ENCODE data around the gene ARFGAP1. TPM values are rescaled to one million over a fixed set of nuclear protein-coding genes. Genes with fewer than 3 reads are reported as not detected.

ARFGAP1 gene
- total RNA-seq, 3 donors from 2014 or later: 110 to 112 (median 110) TPM

- Mint-ChIP-seq H3K4me1 (ENCODE audit: low read depth) (peaks cover 2% of the 10 kb centered on the region), H3K27me3 (ENCODE audit: low read depth) (peaks cover 39% of the 10 kb centered on the region), H3K4me3 (no peak overlapping the region), H3K9me3 (no peaks in the 10 kb centered on the region), H3K36me3 (ENCODE audit: insufficient read depth) (no peaks in the 10 kb centered on the region)
- ATAC-seq (peak; percentile 49 to 75), DNase-seq (no peak)
Measured at GRCh38 chr20:63234693-63235398, 37.8 kb upstream of the ARFGAP1 start.

DNA sequence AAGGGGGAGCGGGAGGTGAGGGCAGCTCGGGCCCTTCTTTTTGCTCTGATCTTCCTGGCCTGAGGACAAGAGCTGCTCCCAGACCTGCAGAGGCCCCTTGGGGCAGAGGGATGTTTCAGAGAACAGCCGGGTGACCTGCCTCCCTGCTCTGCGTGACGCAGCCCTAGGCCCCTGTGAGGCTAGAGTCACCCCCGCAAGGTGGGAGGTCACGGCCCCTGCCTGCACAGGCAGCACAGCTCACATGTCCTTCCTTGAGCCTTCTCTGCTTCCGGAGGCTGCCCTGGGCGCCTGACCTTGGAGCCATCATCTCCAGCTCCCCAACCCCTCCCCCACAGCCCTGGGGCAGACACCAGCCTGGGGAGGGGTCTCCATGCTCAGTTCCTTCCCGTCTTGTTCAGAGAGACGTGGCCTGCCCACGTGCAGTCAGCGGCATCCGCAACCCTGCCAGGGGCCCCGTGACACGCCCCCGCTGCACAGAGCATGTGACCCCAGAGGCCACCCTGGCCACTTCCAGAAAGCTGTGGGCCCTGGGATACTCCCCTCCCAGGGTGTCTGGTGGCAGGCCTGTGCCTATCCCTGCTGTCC lies 37.1 kb upstream of the ARFGAP1 start, which contains the start of gene BIRC7:
TSS of gene BIRC7 (plus strand) at position 507 of the 585 bp plus-strand sequence. CDS start 192 bp downstream, outside the sequence.
- H3K4me1 Mint-ChIP-seq (ENCODE audit: low read depth): peaks cover 2% of the 10 kb centered on the region
- no peak for ATAC-seq

DNA sequence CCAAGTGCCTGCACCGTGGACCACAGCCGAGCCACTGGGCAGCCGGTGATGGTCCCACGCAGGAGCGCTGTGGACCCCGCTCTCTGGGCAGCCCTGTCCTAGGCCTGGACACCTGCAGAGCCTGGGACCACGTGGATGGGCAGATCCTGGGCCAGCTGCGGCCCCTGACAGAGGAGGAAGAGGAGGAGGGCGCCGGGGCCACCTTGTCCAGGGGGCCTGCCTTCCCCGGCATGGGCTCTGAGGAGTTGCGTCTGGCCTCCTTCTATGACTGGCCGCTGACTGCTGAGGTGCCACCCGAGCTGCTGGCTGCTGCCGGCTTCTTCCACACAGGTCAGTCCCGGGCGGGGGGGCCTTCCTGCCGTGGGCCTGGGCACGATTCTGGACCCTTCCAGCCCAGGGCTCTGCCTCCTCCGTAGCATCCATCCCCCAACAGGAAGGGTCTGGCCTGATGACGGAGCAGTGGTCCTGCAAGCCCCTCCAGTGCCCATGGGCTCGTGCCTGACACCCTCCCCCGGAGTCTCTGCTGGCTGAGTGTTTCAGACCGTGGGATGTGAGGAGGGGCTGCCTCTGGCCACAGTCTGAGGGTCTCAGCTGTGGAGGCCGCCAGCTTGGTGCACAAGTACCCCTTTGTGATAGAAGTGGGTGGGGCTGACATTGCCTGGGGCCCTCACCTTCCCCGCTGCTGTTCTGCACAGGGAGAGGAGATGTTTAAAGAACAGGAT lies 36.3 kb upstream of the ARFGAP1 start:
- Mint-ChIP-seq H3K27me3 (ENCODE audit: low read depth) (peaks cover 27% of the 10 kb centered on the region), H3K4me1 (ENCODE audit: low read depth) (peaks cover 2% of the 10 kb centered on the region), H3K4me3 (no peak overlapping the region)

More for the DNA sequence above, 37.1 kb upstream of the ARFGAP1 start, which contains the start of gene BIRC7:
- no peaks in the 10 kb centered on the region for H3K36me3 Mint-ChIP-seq (ENCODE audit: insufficient read depth)
- no peak for DNase-seq
- H3K27me3 Mint-ChIP-seq (ENCODE audit: low read depth): peaks cover 34% of the 10 kb centered on the region
- no peak within 1 kb of the TSS for H3K4me3 Mint-ChIP-seq
- no peaks in the 10 kb centered on the region for H3K9me3 Mint-ChIP-seq

GRCh38 chr20:63238031-63238430 lies 34.6 kb upstream of the ARFGAP1 start:
- no peak for ATAC-seq
- H3K27me3 Mint-ChIP-seq (ENCODE audit: low read depth): peaks cover 15% of the 10 kb centered on the region
- no peak overlapping the region for H3K4me3 Mint-ChIP-seq
- H3K36me3 Mint-ChIP-seq (ENCODE audit: insufficient read depth): no peaks in the 10 kb centered on the region
- peaks cover 2% of the 10 kb centered on the region for H3K4me1 Mint-ChIP-seq (ENCODE audit: low read depth)
- H3K9me3 Mint-ChIP-seq: no peaks in the 10 kb centered on the region
- no peak for DNase-seq

More for the DNA sequence above, 36.3 kb upstream of the ARFGAP1 start:
- Mint-ChIP-seq H3K9me3 (no peaks in the 10 kb centered on the region), H3K36me3 (ENCODE audit: insufficient read depth) (no peaks in the 10 kb centered on the region)
- ATAC-seq: no peak
- no peak for DNase-seq

GRCh38 chr20:63238514-63239125 lies 34.0 kb upstream of the ARFGAP1 start:
- H3K36me3 Mint-ChIP-seq (ENCODE audit: insufficient read depth): no peaks in the 10 kb centered on the region
- H3K4me3 Mint-ChIP-seq: no peak overlapping the region
- ATAC-seq: no peak
- H3K4me1 Mint-ChIP-seq (ENCODE audit: low read depth): peaks cover 2% of the 10 kb centered on the region
- peaks cover 11% of the 10 kb centered on the region for H3K27me3 Mint-ChIP-seq (ENCODE audit: low read depth)
- no peaks in the 10 kb centered on the region for H3K9me3 Mint-ChIP-seq
- DNase-seq: no peak

DNA sequence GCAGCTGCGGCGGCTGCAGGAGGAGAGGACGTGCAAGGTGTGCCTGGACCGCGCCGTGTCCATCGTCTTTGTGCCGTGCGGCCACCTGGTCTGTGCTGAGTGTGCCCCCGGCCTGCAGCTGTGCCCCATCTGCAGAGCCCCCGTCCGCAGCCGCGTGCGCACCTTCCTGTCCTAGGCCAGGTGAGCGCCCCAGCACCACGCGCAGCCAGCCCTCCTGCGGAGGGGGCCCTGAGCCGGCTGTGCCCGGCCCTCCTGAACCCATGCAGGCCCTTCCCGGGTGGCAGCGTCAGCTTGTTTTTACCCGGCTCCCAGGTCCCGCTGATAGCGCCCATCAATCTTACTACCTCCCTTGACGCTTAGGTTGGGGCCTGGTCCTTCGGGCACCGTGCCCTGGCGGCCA lies 33.2 kb upstream of the ARFGAP1 start:
- ATAC-seq (no peak), DNase-seq (no peak)
- Mint-ChIP-seq H3K4me3 (no peak overlapping the region), H3K27me3 (ENCODE audit: low read depth) (peaks cover 16% of the 10 kb centered on the region), H3K9me3 (no peaks in the 10 kb centered on the region), H3K4me1 (ENCODE audit: low read depth) (peaks cover 2% of the 10 kb centered on the region), H3K36me3 (ENCODE audit: insufficient read depth) (no peaks in the 10 kb centered on the region)

DNA sequence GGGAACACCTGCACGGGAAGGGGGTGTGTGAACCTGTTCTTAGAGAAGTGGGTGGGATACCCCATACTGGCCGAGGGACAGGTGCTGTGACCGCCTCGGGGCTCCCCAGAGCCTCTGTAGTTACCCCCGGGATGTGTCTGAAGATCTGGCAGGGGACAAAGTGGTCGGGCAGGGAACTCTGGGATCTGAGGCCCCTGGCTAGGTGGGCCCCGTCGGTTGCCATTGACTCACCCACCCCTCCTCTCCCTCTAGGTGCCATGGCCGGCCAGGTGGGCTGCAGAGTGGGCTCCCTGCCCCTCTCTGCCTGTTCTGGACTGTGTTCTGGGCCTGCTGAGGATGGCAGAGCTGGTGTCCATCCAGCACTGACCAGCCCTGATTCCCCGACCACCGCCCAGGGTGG lies 32.6 kb upstream of the ARFGAP1 start:
- H3K36me3 Mint-ChIP-seq (ENCODE audit: insufficient read depth): no peaks in the 10 kb centered on the region
- no peaks in the 10 kb centered on the region for H3K9me3 Mint-ChIP-seq
- H3K27me3 Mint-ChIP-seq (ENCODE audit: low read depth): peaks cover 16% of the 10 kb centered on the region
- DNase-seq (no peak), ATAC-seq (no peak)
- no peaks in the 10 kb centered on the region for H3K4me1 Mint-ChIP-seq (ENCODE audit: low read depth)
- H3K4me3 Mint-ChIP-seq: no peak overlapping the region

- Mint-ChIP-seq H3K36me3 (ENCODE audit: insufficient read depth) (no peaks in the 10 kb centered on the region), H3K4me3 (no peak overlapping the region), H3K4me1 (ENCODE audit: low read depth) (no peaks in the 10 kb centered on the region), H3K9me3 (no peaks in the 10 kb centered on the region), H3K27me3 (ENCODE audit: low read depth) (peaks cover 25% of the 10 kb centered on the region)
- no peak for ATAC-seq
- no peak for DNase-seq
Measured at GRCh38 chr20:63241272-63241671, 31.3 kb upstream of the ARFGAP1 start.

DNA sequence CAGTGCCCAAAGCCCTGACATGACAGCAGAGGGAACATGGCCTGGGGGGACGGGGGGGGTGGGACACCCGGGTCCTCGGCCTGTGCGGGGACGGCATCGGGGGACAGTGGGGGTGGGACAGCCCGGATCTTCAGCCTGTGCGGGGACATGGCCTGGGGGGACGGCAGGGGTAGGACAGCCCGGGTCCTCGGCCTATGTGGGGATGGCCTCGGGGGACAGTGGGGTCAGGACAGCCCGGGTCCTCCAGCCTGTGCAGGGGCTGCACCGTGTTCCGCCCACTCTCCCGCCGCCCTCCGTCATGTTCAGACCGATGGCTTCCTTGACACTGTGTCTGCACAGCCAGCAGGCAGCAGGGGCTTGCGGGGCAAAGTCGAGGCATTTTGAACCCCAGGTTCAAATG lies 29.9 kb upstream of the ARFGAP1 start:
- peaks cover 25% of the 10 kb centered on the region for H3K27me3 Mint-ChIP-seq (ENCODE audit: low read depth)
- no peaks in the 10 kb centered on the region for H3K4me1 Mint-ChIP-seq (ENCODE audit: low read depth)
- H3K9me3 Mint-ChIP-seq: no peaks in the 10 kb centered on the region
- no peak for ATAC-seq
- H3K4me3 Mint-ChIP-seq: no peak overlapping the region
- no peaks in the 10 kb centered on the region for H3K36me3 Mint-ChIP-seq (ENCODE audit: insufficient read depth)
- DNase-seq: no peak

DNA sequence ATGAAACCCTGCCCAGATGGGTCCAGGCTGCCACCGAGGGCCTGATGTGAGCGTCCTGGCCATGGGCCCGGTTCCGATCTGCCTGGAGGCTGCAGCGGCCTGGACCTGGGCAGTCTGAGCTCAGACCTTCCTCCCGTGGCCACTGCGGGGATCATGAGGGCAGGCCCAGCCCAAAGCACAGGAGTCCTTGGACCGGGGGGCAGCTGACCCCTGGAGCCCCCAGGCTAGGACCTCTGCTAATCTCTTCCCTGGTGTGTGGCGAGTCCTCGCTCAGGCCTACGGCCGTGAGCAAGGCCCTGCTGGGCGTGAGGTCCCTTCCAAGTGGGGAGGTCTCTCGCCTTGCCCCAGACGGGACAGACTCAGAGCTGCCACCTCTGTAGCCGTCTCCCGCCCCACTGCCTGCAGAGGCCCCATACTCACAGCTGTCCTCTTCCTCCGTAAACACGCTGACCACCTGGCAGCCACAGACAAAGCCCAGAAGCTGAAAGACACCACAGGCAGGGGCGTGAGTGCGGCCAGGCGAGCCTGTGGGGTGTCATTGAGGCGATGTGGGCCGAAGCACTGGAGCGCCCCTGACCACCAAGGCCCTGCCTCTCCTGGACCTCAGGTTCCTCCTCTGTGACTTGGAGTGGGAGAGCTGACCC lies 28.9 kb upstream of the ARFGAP1 start:
- no peak for ATAC-seq
- H3K9me3 Mint-ChIP-seq: no peaks in the 10 kb centered on the region
- DNase-seq: no peak
- H3K27me3 Mint-ChIP-seq (ENCODE audit: low read depth): peaks cover 29% of the 10 kb centered on the region
- no peaks in the 10 kb centered on the region for H3K36me3 Mint-ChIP-seq (ENCODE audit: insufficient read depth)
- H3K4me1 Mint-ChIP-seq (ENCODE audit: low read depth): no peaks in the 10 kb centered on the region
- no peak overlapping the region for H3K4me3 Mint-ChIP-seq

DNA sequence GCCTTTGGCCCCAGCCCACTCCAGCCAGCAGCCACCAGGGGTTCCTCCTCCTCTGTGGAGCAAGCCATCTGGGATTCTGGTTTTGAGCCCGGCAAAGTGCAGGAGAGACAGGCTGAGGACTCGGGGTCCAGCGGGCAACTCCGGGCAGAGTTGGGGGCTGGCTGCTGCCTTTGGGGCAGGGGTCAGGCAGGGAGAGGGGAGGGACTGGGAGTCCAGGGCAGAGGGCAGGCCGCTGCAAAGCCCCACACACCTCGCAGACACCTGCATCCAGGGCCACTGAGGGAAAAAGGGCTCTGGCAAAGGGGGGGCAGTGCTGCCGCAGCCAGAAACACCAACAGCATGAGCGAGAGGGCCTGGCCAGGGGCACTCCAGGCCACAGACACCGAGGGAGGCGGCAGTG lies 28.1 kb upstream of the ARFGAP1 start:
- ATAC-seq: no peak
- DNase-seq: no peak
- Mint-ChIP-seq H3K4me1 (ENCODE audit: low read depth) (no peaks in the 10 kb centered on the region), H3K4me3 (no peak overlapping the region), H3K9me3 (no peaks in the 10 kb centered on the region), H3K27me3 (ENCODE audit: low read depth) (peaks cover 36% of the 10 kb centered on the region), H3K36me3 (ENCODE audit: insufficient read depth) (no peaks in the 10 kb centered on the region)

- Mint-ChIP-seq H3K4me1 (ENCODE audit: low read depth) (no peaks in the 10 kb centered on the region), H3K36me3 (ENCODE audit: insufficient read depth) (no peaks in the 10 kb centered on the region), H3K27me3 (ENCODE audit: low read depth) (peaks cover 45% of the 10 kb centered on the region), H3K9me3 (no peaks in the 10 kb centered on the region), H3K4me3 (no peak overlapping the region)
- DNase-seq (no peak), ATAC-seq (no peak)
Measured at GRCh38 chr20:63246490-63247288, 25.9 kb upstream of the ARFGAP1 start.

DNA sequence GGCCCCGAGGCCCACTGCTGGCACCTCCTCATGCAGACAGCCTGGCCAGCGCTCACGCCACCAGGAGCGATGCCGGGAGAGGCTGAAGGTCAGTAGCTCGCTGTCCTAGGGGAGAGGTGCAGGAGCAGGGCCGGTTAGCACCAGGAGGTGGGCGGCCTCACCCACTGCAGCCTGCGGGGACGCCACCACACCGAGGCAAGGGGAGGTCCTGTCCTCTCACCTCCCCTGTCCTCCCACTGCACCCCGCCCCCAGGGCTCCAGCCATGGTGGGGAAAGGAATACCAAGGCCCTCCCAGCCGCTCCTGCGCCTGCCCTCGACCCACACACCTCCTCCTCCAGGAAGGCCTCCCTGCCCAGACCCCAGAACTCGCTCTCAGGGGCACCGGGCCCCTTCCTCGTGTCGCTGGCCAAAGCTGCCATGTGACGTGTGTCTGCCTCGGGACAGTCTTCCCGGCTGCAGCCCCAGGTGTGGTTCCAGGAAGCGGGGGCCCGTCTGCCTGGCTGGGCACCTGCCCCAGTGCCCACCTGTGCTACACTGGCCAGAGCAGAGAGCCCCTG lies 24.9 kb upstream of the ARFGAP1 start:
- DNase-seq: no peak
- Mint-ChIP-seq H3K27me3 (ENCODE audit: low read depth) (peaks cover 49% of the 10 kb centered on the region), H3K36me3 (ENCODE audit: insufficient read depth) (no peaks in the 10 kb centered on the region), H3K9me3 (no peaks in the 10 kb centered on the region), H3K4me3 (no peak overlapping the region), H3K4me1 (ENCODE audit: low read depth) (no peaks in the 10 kb centered on the region)
- ATAC-seq: no peak
